Natural killer cell (primary cell): ENCODE results near the gene TGFBR1. TPM values are rescaled to one million over a fixed set of nuclear protein-coding genes. Genes with fewer than 3 reads are reported as not detected.

Experiments
- ATAC-seq, 3 donors: fragments of 150-1000 bp in 2 of 3; fragments of 200-7000 bp in 1 of 3; cut with Tn5 transposase; 1 replicate in 1 of 3; 2 replicates in 2 of 3; pipeline ENCODE4 v1.10.0; 2021; ENCODE audit warnings: mild to moderate bottlenecking in 2 of 3, moderate library complexity in 2 of 3
- DNase-seq, 2 donors: peaks; one replicate each; pipeline versions ENCODE4 v3.0.0 to v3.0.0-alpha.2; 2013 to 2021; ENCODE audit warnings: mixed read lengths in 1 of 2
- H3K27ac ChIP-seq: one replicate; pipeline ENCODE4 v1.5.1; 2013; ENCODE audit warnings: mild to moderate bottlenecking, low read length
- H3K27me3 ChIP-seq: one replicate; pipeline ENCODE4 v1.6.1; 2013; ENCODE audit warnings: low read length; ENCODE audit not compliant: control insufficient read depth, insufficient read depth
- H3K36me3 ChIP-seq: one replicate; pipeline ENCODE4 v1.6.1; 2013; ENCODE audit warnings: low read length; ENCODE audit not compliant: control insufficient read depth, insufficient read depth
- H3K4me1 ChIP-seq: one replicate; pipeline ENCODE4 v1.6.1; 2013; ENCODE audit warnings: low read length; ENCODE audit not compliant: control insufficient read depth, insufficient read depth
- H3K4me3 ChIP-seq: one replicate; pipeline ENCODE4 v1.5.1; 2013; ENCODE audit warnings: low read length
- H3K9me3 ChIP-seq: one replicate; pipeline ENCODE4 v1.6.1; 2013; ENCODE audit warnings: low read length; ENCODE audit not compliant: control insufficient read depth, insufficient read depth
- H3K27ac Mint-ChIP-seq, 2 donors: one replicate each; pipeline ENCODE4 v1.8.0; 2022; ENCODE audit warnings: mild to moderate bottlenecking in 2 of 2, mixed read lengths in 2 of 2, moderate library complexity in 1 of 2
- H3K27me3 Mint-ChIP-seq, 2 donors: one replicate each; pipeline ENCODE4 v1.8.0; 2022; ENCODE audit warnings: low read depth in 2 of 2, mixed read lengths in 2 of 2
- H3K36me3 Mint-ChIP-seq: one replicate; pipeline ENCODE4 v1.8.0; 2022; ENCODE audit warnings: mixed read lengths
- H3K4me1 Mint-ChIP-seq, 2 donors: one replicate each; pipeline ENCODE4 v1.8.0; 2022; ENCODE audit warnings: mixed read lengths in 2 of 2
- H3K4me3 Mint-ChIP-seq: one replicate; pipeline ENCODE4 v1.8.0; 2022; ENCODE audit warnings: mild to moderate bottlenecking, moderate library complexity, mixed read lengths
- H3K9me3 Mint-ChIP-seq, 2 donors: one replicate each; pipeline ENCODE4 v1.8.0; 2022; ENCODE audit warnings: mixed read lengths in 2 of 2
- CTCF ChIP-seq: fragments of 200-600 bp; IDR thresholded peaks from one replicate; pipeline ENCODE4 v1.8.0; 2022; ENCODE audit warnings: antibody characterized with exemption
- WGBS: methylation state at CpG from one replicate; pipeline ENCODE4 v1.1.7; 2013; ENCODE audit warnings: missing lambda C conversion rate; ENCODE audit not compliant: insufficient coverage; 5-methylcytosine and 5-hydroxymethylcytosine counted together
- intact Hi-C: fragments of 100-400 bp; cut with micrococcal nuclease; formaldehyde crosslinking; loops from one replicate; pipeline ENCODE4 v1.14.2; 2022
- total RNA-seq, 4 donors: library from RNA; stranded (reverse); fragments of 120-200 nt in 1 of 4; gene quantifications; one replicate each; pipeline versions ENCODE4 v1.2.3 to v1.2.4, GENCODE V29; 2013 to 2022

TGFBR1 gene
- total RNA-seq, 3 donors from 2014 or later (not counting 1 experiment from before 2014, with no cell fraction given), result 78.0 to 120 (median 113) TPM

GRCh38 chr9:99114846-99115500 is 10.1 kb downstream of the TGFBR1 start:
- DNase-seq (no peak), ATAC-seq (no peak)
- H3K4me1 Mint-ChIP-seq, result peaks cover 84 to 85% of the 10 kb centered on the region in 2 donors
- H3K36me3 Mint-ChIP-seq, result no peaks in the 10 kb centered on the region
- Histone ChIP-seq H3K27me3 (no peaks in the 10 kb centered on the region), H3K36me3 (peaks cover 8% of the 10 kb centered on the region), H3K4me1 (peaks cover 32% of the 10 kb centered on the region), H3K9me3 (no peaks in the 10 kb centered on the region), H3K27ac (peak overlapping the region; percentile 1), H3K4me3 (no peak overlapping the region)
- intact Hi-C loops, result no loop called here
- WGBS, result 90% methylated on average over 6 of the region's 6 CpGs
- no peaks in the 10 kb centered on the region for H3K27me3 Mint-ChIP-seq
- peak overlapping the region; percentile 22 for H3K4me3 Mint-ChIP-seq
- no peaks in the 10 kb centered on the region for H3K9me3 Mint-ChIP-seq
- H3K27ac Mint-ChIP-seq, result peak overlapping the region; percentile 77 to 85
- TF ChIP-seq CTCF, result no peak

- intact Hi-C loops, result no loop called here
- H3K4me1 Mint-ChIP-seq, result peaks cover 86 to 87% of the 10 kb centered on the region in 2 donors
- H3K27ac Mint-ChIP-seq, result peak overlapping the region; percentile 77 to 85
- Histone ChIP-seq H3K9me3 (no peaks in the 10 kb centered on the region), H3K27me3 (no peaks in the 10 kb centered on the region), H3K4me1 (peaks cover 32% of the 10 kb centered on the region), H3K4me3 (no peak overlapping the region), H3K27ac (no peak overlapping the region), H3K36me3 (peaks cover 3% of the 10 kb centered on the region)
- H3K4me3 Mint-ChIP-seq, result peak overlapping the region; percentile 11
- H3K9me3 Mint-ChIP-seq, result no peaks in the 10 kb centered on the region
- no peaks in the 10 kb centered on the region for H3K27me3 Mint-ChIP-seq
- no peak for DNase-seq
- TF ChIP-seq CTCF, result no peak
- no peak for ATAC-seq
- 96% methylated on average over 3 of the region's 3 CpGs for WGBS
- H3K36me3 Mint-ChIP-seq, result no peaks in the 10 kb centered on the region
These were observed 11.1 kb downstream of the TGFBR1 start for GRCh38 chr9:99116003-99116411.

- TF ChIP-seq CTCF, result no peak
- H3K4me1 Mint-ChIP-seq, result peaks cover 87 to 90% of the 10 kb centered on the region in 2 donors
- 14% methylated on average over 7 of the region's 7 CpGs for WGBS
- Histone ChIP-seq H3K27ac (peak overlapping the region; percentile 66), H3K27me3 (no peaks in the 10 kb centered on the region), H3K4me3 (peak overlapping the region; percentile 6), H3K9me3 (no peaks in the 10 kb centered on the region), H3K4me1 (peaks cover 14% of the 10 kb centered on the region), H3K36me3 (no peaks in the 10 kb centered on the region)
- H3K4me3 Mint-ChIP-seq, result peak overlapping the region; percentile 86
- DNase-seq (peak in 1 of 2 donors; percentile 78), ATAC-seq (peak; percentile 78 to 90 (median 89))
- H3K9me3 Mint-ChIP-seq, result no peaks in the 10 kb centered on the region
- H3K36me3 Mint-ChIP-seq, result no peaks in the 10 kb centered on the region
- H3K27ac Mint-ChIP-seq, result peak overlapping the region; percentile 77 to 91
- no peaks in the 10 kb centered on the region for H3K27me3 Mint-ChIP-seq
- intact Hi-C loops, result loop anchor here (2.0 kb wide), 1 partner anchor 16 kb away; no protein-coding TSS in a partner anchor
These were observed 14.0 kb downstream of the TGFBR1 start for GRCh38 chr9:99118782-99119466.
